Measurements from ENCODE around the gene CASZ1.

DNA sequence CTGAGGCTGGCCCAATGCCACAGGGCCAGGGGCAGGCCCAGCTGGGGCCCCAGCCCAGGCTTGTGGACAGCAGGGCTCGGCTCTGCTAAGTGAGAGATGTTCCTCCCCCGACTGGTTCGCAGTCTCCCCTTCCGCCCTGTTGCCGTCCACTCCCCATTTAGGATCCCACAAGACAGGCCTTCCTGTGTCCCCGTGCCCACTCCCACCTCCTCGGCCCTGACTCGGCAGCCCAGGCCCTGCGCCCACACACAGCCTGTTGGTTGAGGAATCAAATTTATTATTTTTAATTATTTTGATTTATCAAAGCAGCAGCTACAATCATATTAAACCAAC lies 78.4 kb downstream of the CASZ1 start:
- TF ChIP-seq, protein P1, sequence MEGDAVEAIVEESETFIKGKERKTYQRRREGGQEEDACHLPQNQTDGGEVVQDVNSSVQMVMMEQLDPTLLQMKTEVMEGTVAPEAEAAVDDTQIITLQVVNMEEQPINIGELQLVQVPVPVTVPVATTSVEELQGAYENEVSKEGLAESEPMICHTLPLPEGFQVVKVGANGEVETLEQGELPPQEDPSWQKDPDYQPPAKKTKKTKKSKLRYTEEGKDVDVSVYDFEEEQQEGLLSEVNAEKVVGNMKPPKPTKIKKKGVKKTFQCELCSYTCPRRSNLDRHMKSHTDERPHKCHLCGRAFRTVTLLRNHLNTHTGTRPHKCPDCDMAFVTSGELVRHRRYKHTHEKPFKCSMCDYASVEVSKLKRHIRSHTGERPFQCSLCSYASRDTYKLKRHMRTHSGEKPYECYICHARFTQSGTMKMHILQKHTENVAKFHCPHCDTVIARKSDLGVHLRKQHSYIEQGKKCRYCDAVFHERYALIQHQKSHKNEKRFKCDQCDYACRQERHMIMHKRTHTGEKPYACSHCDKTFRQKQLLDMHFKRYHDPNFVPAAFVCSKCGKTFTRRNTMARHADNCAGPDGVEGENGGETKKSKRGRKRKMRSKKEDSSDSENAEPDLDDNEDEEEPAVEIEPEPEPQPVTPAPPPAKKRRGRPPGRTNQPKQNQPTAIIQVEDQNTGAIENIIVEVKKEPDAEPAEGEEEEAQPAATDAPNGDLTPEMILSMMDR (conservative IDR thresholded peaks at IDR 0.05 in 1 of 2, IDR thresholded peaks at IDR 0.05 in 1 of 2; ENCODE audit: low read depth in 1 of 2, low read length in 2 of 2), result no peak
- no peak for TF ChIP-seq EZH2 (IDR thresholded peaks at IDR 0.05; ENCODE audit: low read length, missing control alignments)
